GM21528 (cell line): Measurements from ENCODE around the gene SLC17A7.

Experiments
- ATAC-seq: cut with Tn5 transposase; IDR thresholded peaks from one replicate; pipeline ENCODE4 v1.9.1; 2021; ENCODE audit warnings: mild to moderate bottlenecking, moderate library complexity; ENCODE audit not compliant: unreplicated experiment, low FRiP score

Gene SLC17A7

GRCh38 chr19:49383599-49383998, 57.7 kb downstream of the SLC17A7 start:
- ATAC-seq: no peak

GRCh38 chr19:49382639-49383038, 58.7 kb downstream of the SLC17A7 start:
- ATAC-seq: no peak

- no peak for ATAC-seq
Observed at GRCh38 chr19:49380391-49380790, 60.9 kb downstream of the SLC17A7 start.
